Measurements from ENCODE around the gene FGF14. TPM values are rescaled to one million over a fixed set of nuclear protein-coding genes. Genes with fewer than 3 reads are reported as not detected.

Gene FGF14
- total and polyA plus RNA-seq, 2 donors (not counting 1 experiment from before 2014, with no cell fraction given), result under 0.01 TPM; not detected in 1

- Mint-ChIP-seq H3K4me1 (no peaks in the 10 kb centered on the region), H3K27me3 (no peaks in the 10 kb centered on the region), H3K27ac (no peak overlapping the region), H3K4me3 (no peak overlapping the region), H3K9me3 (ENCODE audit: insufficient read depth) (no peaks in the 10 kb centered on the region)
- Histone ChIP-seq H2AFZ (ENCODE audit: insufficient read depth, low read depth, low read length, poor library complexity, severe bottlenecking) (no peak overlapping the region), H3K36me3 (replicated peaks in 1 of 2; ENCODE audit: control extremely low read depth in 1 of 2, control insufficient read depth in 1 of 2, extremely low read depth in 1 of 2, insufficient read depth in 2 of 2, low read length in 1 of 2) (no peaks in the 10 kb centered on the region), H3K4me3 (ENCODE audit: control extremely low read depth in 1 of 5, extremely low read depth in 1 of 5, insufficient read depth in 1 of 5, low read depth in 2 of 5, low read length in 4 of 5) (no peak overlapping the region), H3K27me3 (replicated peaks in 1 of 4; ENCODE audit: control extremely low read depth in 1 of 4, control insufficient read depth in 3 of 4, insufficient read depth in 4 of 4, low read length in 3 of 4) (no peaks in the 10 kb centered on the region), H3K4me1 (ENCODE audit: control insufficient read depth in 2 of 2, insufficient read depth in 2 of 2, low read length in 2 of 2) (no peaks in the 10 kb centered on the region), H3K9ac (ENCODE audit: low read length) (no peak overlapping the region), H3K27ac (ENCODE audit: low read length in 2 of 2) (no peak overlapping the region), H3K9me3 (ENCODE audit: control extremely low read depth in 1 of 3, control insufficient read depth in 2 of 3, insufficient read depth in 1 of 3, low read length in 2 of 3) (no peaks in the 10 kb centered on the region), H3K79me2 (ENCODE audit: control insufficient read depth, insufficient read depth, low read length) (no peaks in the 10 kb centered on the region), H3K4me2 (replicated peaks; ENCODE audit: low read depth, low read length, poor library complexity, severe bottlenecking) (no peak overlapping the region), H4K20me1 (ENCODE audit: control insufficient read depth, insufficient read depth, low read length, poor library complexity, severe bottlenecking) (no peaks in the 10 kb centered on the region)
- CTCF ChIA-PET, result no interaction called here
- no peak for TF ChIP-seq CTCF (IDR thresholded peaks at IDR 0.05)
- TF ChIP-seq EZH2 (IDR thresholded peaks at IDR 0.05; ENCODE audit: borderline replicate concordance, insufficient read depth, low read depth, low read length, poor library complexity, severe bottlenecking), result no peak
- whole genome bisulfite sequencing (ENCODE audit: insufficient coverage), result 67% methylated on average over 1 of the region's 1 CpG
- POLR2A ChIA-PET, result no interaction called here
- DNase-seq, result no peak
- intact Hi-C loops (cut with micrococcal nuclease), result no loop called here
- no peak for ATAC-seq (ENCODE audit: low read depth)
Observed at GRCh38 chr13:101893021-101893420, 508.8 kb downstream of the FGF14 start.

GRCh38 chr13:101892296-101892695 is 509.6 kb downstream of the FGF14 start:
- CTCF ChIA-PET, result no interaction called here
- H3K27me3 ChIP-seq (replicated peaks in 1 of 4; ENCODE audit: control extremely low read depth in 1 of 4, control insufficient read depth in 3 of 4, insufficient read depth in 4 of 4, low read length in 3 of 4), result no peaks in the 10 kb centered on the region
- no peaks in the 10 kb centered on the region for H3K36me3 ChIP-seq (replicated peaks in 1 of 2; ENCODE audit: control extremely low read depth in 1 of 2, control insufficient read depth in 1 of 2, extremely low read depth in 1 of 2, insufficient read depth in 2 of 2, low read length in 1 of 2)
- H3K4me3 ChIP-seq (ENCODE audit: control extremely low read depth in 1 of 5, extremely low read depth in 1 of 5, insufficient read depth in 1 of 5, low read depth in 2 of 5, low read length in 4 of 5), result no peak overlapping the region
- POLR2A ChIA-PET, result no interaction called here
- no peaks in the 10 kb centered on the region for H3K4me1 Mint-ChIP-seq
- ATAC-seq (ENCODE audit: low read depth) (no peak), DNase-seq (no peak)
- no peak overlapping the region for H3K27ac Mint-ChIP-seq
- no peak overlapping the region for H3K27ac ChIP-seq (ENCODE audit: low read length in 2 of 2)
- no CpG with 5 or more reads among the region's 1 CpG for WGBS (ENCODE audit: insufficient coverage)
- H3K79me2 ChIP-seq (ENCODE audit: control insufficient read depth, insufficient read depth, low read length), result no peaks in the 10 kb centered on the region
- H3K9ac ChIP-seq (ENCODE audit: low read length), result no peak overlapping the region
- H2AFZ ChIP-seq (ENCODE audit: insufficient read depth, low read depth, low read length, poor library complexity, severe bottlenecking), result no peak overlapping the region
- no peaks in the 10 kb centered on the region for H3K9me3 ChIP-seq (ENCODE audit: control extremely low read depth in 1 of 3, control insufficient read depth in 2 of 3, insufficient read depth in 1 of 3, low read length in 2 of 3)
- no peak for TF ChIP-seq CTCF (IDR thresholded peaks at IDR 0.05)
- TF ChIP-seq EZH2 (IDR thresholded peaks at IDR 0.05; ENCODE audit: borderline replicate concordance, insufficient read depth, low read depth, low read length, poor library complexity, severe bottlenecking), result no peak
- no peaks in the 10 kb centered on the region for H3K9me3 Mint-ChIP-seq (ENCODE audit: insufficient read depth)
- H3K4me3 Mint-ChIP-seq, result no peak overlapping the region
- H3K27me3 Mint-ChIP-seq, result no peaks in the 10 kb centered on the region
- no peaks in the 10 kb centered on the region for H4K20me1 ChIP-seq (ENCODE audit: control insufficient read depth, insufficient read depth, low read length, poor library complexity, severe bottlenecking)
- H3K4me1 ChIP-seq (ENCODE audit: control insufficient read depth in 2 of 2, insufficient read depth in 2 of 2, low read length in 2 of 2), result no peaks in the 10 kb centered on the region
- H3K4me2 ChIP-seq (replicated peaks; ENCODE audit: low read depth, low read length, poor library complexity, severe bottlenecking), result no peak overlapping the region
- intact Hi-C loops (cut with micrococcal nuclease), result no loop called here

Measured in B cell (primary cell).